ENCODE measurements around the gene TBC1D5.

TBC1D5 gene

GRCh38 chr3:17298038-17298437 lies 444.4 kb downstream of the TBC1D5 start:
- Histone ChIP-seq H3K9ac (no peak overlapping the region), H4K20me1 (ENCODE audit: insufficient read depth) (no peaks in the 10 kb centered on the region), H3K79me2 (ENCODE audit: insufficient read depth, low read depth) (no peaks in the 10 kb centered on the region), H3K27ac (no peak overlapping the region), H3K4me1 (ENCODE audit: low read depth, poor library complexity, severe bottlenecking) (no peaks in the 10 kb centered on the region), H3K4me2 (no peak overlapping the region), H2AFZ (ENCODE audit: low read depth) (no peak overlapping the region), H3K36me3 (ENCODE audit: insufficient read depth) (no peaks in the 10 kb centered on the region), H3K4me3 (IDR thresholded peaks at IDR 0.05; ENCODE audit: insufficient read depth, low read depth, low read length) (no peak overlapping the region), H3K27me3 (ENCODE audit: insufficient read depth, low read depth) (no peaks in the 10 kb centered on the region)
- no peak for TF ChIP-seq CTCF (conservative IDR thresholded peaks at IDR 0.05; ENCODE audit: low read depth, low read length)

- H3K4me3 ChIP-seq (IDR thresholded peaks at IDR 0.05; ENCODE audit: insufficient read depth, low read depth, low read length): no peak overlapping the region
- no peaks in the 10 kb centered on the region for H3K4me1 ChIP-seq (ENCODE audit: low read depth, poor library complexity, severe bottlenecking)
- no peak overlapping the region for H3K9ac ChIP-seq
- H3K27ac ChIP-seq: no peak overlapping the region
- H2AFZ ChIP-seq (ENCODE audit: low read depth): no peak overlapping the region
- no peak overlapping the region for H3K4me2 ChIP-seq
- no peaks in the 10 kb centered on the region for H3K79me2 ChIP-seq (ENCODE audit: insufficient read depth, low read depth)
- no peaks in the 10 kb centered on the region for H3K36me3 ChIP-seq (ENCODE audit: insufficient read depth)
- TF ChIP-seq CTCF (conservative IDR thresholded peaks at IDR 0.05; ENCODE audit: low read depth, low read length): no peak
- H3K27me3 ChIP-seq (ENCODE audit: insufficient read depth, low read depth): no peaks in the 10 kb centered on the region
- H4K20me1 ChIP-seq (ENCODE audit: insufficient read depth): no peaks in the 10 kb centered on the region
These were observed 449.9 kb downstream of the TBC1D5 start for GRCh38 chr3:17292556-17292955.

DNA sequence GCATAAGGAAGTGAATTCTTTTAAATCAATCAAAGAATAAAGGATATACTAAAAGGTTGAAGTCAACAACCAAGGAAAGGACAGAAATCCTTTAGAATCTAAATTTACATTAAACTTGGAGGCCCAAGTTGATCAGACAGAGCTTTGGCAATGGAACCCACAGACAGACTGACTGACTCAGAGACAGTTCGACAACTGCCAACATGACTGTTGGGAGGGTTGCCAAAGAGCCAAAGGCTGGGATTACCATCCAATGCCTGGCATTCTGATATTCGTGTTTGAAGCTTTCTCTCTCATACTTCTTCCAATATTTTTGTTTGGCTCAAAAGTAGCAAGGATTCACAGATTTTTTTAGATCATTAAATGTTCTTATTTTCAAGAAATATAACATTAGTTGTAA lies 451.5 kb downstream of the TBC1D5 start:
- no peak overlapping the region for H3K4me3 ChIP-seq (IDR thresholded peaks at IDR 0.05; ENCODE audit: insufficient read depth, low read depth, low read length)
- no peaks in the 10 kb centered on the region for H3K27me3 ChIP-seq (ENCODE audit: insufficient read depth, low read depth)
- no peak overlapping the region for H3K27ac ChIP-seq
- H2AFZ ChIP-seq (ENCODE audit: low read depth): no peak overlapping the region
- no peaks in the 10 kb centered on the region for H3K79me2 ChIP-seq (ENCODE audit: insufficient read depth, low read depth)
- no peak for TF ChIP-seq CTCF (conservative IDR thresholded peaks at IDR 0.05; ENCODE audit: low read depth, low read length)
- no peaks in the 10 kb centered on the region for H3K36me3 ChIP-seq (ENCODE audit: insufficient read depth)
- no peak overlapping the region for H3K9ac ChIP-seq
- no peaks in the 10 kb centered on the region for H4K20me1 ChIP-seq (ENCODE audit: insufficient read depth)
- H3K4me2 ChIP-seq: no peak overlapping the region
- H3K4me1 ChIP-seq (ENCODE audit: low read depth, poor library complexity, severe bottlenecking): no peaks in the 10 kb centered on the region

DNA sequence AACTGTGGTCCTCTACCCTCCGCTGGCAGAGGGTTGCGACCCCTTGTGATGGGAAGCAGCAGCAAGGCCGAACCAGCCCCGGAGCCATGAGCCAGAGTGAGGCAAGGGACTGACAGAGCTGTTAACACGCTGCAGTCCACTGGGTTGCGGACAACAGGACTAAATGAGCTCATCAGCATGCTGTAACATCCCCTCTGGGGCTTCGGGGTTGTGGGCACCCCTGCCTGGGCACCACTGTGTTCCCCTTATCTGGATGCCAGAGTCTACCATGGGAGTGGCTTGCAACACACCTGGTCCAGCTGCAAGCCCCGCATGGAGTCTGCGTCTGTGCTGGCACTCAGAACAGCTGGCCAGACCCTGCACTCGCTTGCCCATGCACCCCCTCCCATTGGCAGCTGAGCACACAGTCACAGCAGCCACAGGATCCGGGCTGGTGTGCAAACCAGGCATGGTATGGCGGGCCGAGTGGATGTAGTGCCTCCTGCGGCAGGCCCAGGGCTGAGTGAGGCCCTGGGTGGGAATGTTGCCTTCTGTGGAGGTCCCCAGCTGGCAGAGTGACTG lies 453.5 kb downstream of the TBC1D5 start:
- Histone ChIP-seq H3K79me2 (ENCODE audit: insufficient read depth, low read depth) (no peaks in the 10 kb centered on the region), H3K27me3 (ENCODE audit: insufficient read depth, low read depth) (no peaks in the 10 kb centered on the region), H3K4me1 (ENCODE audit: low read depth, poor library complexity, severe bottlenecking) (no peaks in the 10 kb centered on the region), H3K4me2 (no peak overlapping the region), H3K9ac (no peak overlapping the region), H2AFZ (ENCODE audit: low read depth) (no peak overlapping the region), H3K4me3 (IDR thresholded peaks at IDR 0.05; ENCODE audit: insufficient read depth, low read depth, low read length) (no peak overlapping the region), H3K36me3 (ENCODE audit: insufficient read depth) (no peaks in the 10 kb centered on the region), H3K27ac (no peak overlapping the region), H4K20me1 (ENCODE audit: insufficient read depth) (no peaks in the 10 kb centered on the region)
- TF ChIP-seq CTCF (conservative IDR thresholded peaks at IDR 0.05; ENCODE audit: low read depth, low read length): no peak
